Type B pancreatic cell (in vitro differentiated cells): ENCODE measurements around the gene DEFB121. TPM values are rescaled to one million over a fixed set of nuclear protein-coding genes. Genes with fewer than 3 reads are reported as not detected.

Experiments used
- DNase-seq: peaks from one replicate; pipeline ENCODE4 v3.0.0; 2021; ENCODE audit warnings: mixed read lengths; ENCODE audit not compliant: unreplicated experiment; ENCODE audit errors: extremely low spot score
- H3K27ac Mint-ChIP-seq: 2 replicates; pipeline ENCODE4 v1.8.0; 2021; ENCODE audit warnings: mild to moderate bottlenecking, mixed read lengths
- H3K27me3 Mint-ChIP-seq: 2 replicates; pipeline ENCODE4 v1.8.0; 2021; ENCODE audit warnings: mixed read lengths
- H3K36me3 Mint-ChIP-seq: 2 replicates; pipeline ENCODE4 v1.8.0; 2021; ENCODE audit warnings: mixed read lengths
- H3K4me1 Mint-ChIP-seq: one replicate; pipeline ENCODE4 v1.8.0; 2021; ENCODE audit warnings: mixed read lengths; ENCODE audit not compliant: unreplicated experiment
- H3K4me3 Mint-ChIP-seq: 2 replicates; pipeline ENCODE4 v1.8.0; 2021; ENCODE audit warnings: mild to moderate bottlenecking, mixed read lengths
- H3K9me3 Mint-ChIP-seq: 2 replicates; pipeline ENCODE4 v1.8.0; 2021; ENCODE audit warnings: mixed read lengths
- CTCF ChIP-seq: fragments of 200-600 bp; sonication (generic); conservative IDR thresholded peaks from 2 replicates; pipeline ENCODE4 v1.5.0; 2021; ENCODE audit warnings: antibody characterized with exemption, mild to moderate bottlenecking
- total RNA-seq: library from RNA; stranded (reverse); gene quantifications from 2 replicates; pipeline ENCODE4 v1.2.1, GENCODE V29; 2021; ENCODE audit warnings: low replicate concordance

Gene DEFB121
- total RNA-seq, 1 donor from 2014 or later, result not detected

- no peak for DNase-seq
- Mint-ChIP-seq H3K27ac (no peak overlapping the region), H3K36me3 (no peaks in the 10 kb centered on the region), H3K27me3 (no peaks in the 10 kb centered on the region), H3K4me1 (no peaks in the 10 kb centered on the region), H3K4me3 (no peak overlapping the region), H3K9me3 (peaks cover 5% of the 10 kb centered on the region)
- no peak for TF ChIP-seq CTCF
These were observed 50.0 kb downstream of the DEFB121 start for GRCh38 chr20:31355981-31356380.

Other genes with a start within 250 kb of the DEFB121 start
- not detected in 2 replicates for gene DEFB115, start 148.6 kb downstream of the DEFB121 start, total RNA-seq
- gene DEFB116, start 97.6 kb downstream of the DEFB121 start, total RNA-seq, result not detected in 2 replicates
- gene DEFB118, start 37.6 kb downstream of the DEFB121 start, total RNA-seq, result not detected in 2 replicates
- not detected in 2 replicates for gene DEFB119, start 15.6 kb downstream of the DEFB121 start, total RNA-seq
- not detected in 2 replicates for gene DEFB123, start 34.4 kb upstream of the DEFB121 start, total RNA-seq
- gene DEFB124, start 68.9 kb upstream of the DEFB121 start, total RNA-seq, result not detected in 2 replicates
- not detected in 2 replicates for gene REM1, start 69.1 kb upstream of the DEFB121 start, total RNA-seq
- gene HM13, start 108.2 kb upstream of the DEFB121 start, total RNA-seq, result 246 and 281 TPM in 2 replicates
- 472 and 516 TPM in 2 replicates for gene ID1, start 199.1 kb upstream of the DEFB121 start, total RNA-seq
- gene COX4I2, start 231.7 kb upstream of the DEFB121 start, total RNA-seq, result not detected in 2 replicates